HG03039 (cell line): ENCODE data around the gene KHDRBS2.
A peak's percentile ranks its signal among the peaks of the same experiment; 100 is the strongest.

Experiments used
- ATAC-seq: cut with Tn5 transposase; IDR thresholded peaks from one replicate; pipeline ENCODE4 v1.9.1; 2021; ENCODE audit warnings: mild to moderate bottlenecking, moderate library complexity; ENCODE audit not compliant: unreplicated experiment

KHDRBS2 gene

DNA sequence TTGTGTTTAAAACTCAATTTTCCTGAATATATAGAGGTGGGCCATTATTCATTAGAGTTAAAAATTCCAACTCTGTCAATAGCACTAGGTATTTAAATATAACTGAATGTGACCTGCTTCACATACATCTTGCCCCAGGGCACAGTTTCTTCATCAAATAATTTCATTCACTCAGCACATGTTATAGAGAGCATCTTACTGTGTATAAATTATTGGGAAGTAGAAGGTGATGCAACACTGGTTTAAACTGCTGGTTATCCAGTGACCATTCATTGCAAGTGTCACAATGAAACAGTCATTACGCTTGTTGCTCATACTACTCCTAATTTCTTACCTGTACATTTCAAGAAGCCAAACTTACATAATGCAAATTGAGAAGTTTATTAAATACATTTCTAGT, 93.4 kb downstream of the KHDRBS2 start:
- no peak for ATAC-seq

DNA sequence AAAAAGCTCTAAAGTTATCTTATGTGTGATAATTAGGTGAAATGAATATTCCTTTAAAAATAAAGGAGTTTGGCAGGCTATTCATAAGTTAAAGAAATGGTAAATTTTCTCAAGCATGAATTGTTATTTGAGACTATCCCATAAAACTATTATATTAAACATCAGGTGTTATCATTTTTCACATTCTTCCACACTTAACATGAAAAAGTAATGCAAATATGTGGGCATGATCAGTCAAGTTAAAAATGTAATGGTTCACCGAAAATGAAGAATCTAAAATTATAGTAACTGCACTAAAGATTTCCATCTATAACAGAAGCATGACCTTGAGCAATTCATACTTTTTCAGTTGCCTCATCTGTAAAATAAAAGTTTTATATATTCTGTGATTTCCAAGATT, 110.8 kb downstream of the KHDRBS2 start:
- ATAC-seq, result no peak

DNA sequence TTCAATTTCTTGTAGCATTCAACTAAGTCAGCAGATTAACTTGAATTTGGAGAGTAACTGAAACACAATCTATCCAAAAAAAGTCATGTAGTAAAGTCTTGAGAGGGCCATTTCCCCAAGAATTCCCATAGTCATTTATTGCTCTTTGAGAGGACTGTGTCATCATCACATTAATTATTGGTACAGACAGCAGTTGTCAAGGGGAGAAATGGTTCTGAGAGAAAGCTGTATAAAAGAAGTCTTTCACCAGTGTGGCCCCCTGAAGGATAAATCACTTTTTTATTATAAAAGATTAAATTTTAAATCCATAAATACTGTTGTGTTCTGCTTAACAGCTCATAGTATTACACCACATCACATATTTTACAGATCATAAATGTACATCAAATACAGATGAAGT, 111.5 kb downstream of the KHDRBS2 start:
- no peak for ATAC-seq

DNA sequence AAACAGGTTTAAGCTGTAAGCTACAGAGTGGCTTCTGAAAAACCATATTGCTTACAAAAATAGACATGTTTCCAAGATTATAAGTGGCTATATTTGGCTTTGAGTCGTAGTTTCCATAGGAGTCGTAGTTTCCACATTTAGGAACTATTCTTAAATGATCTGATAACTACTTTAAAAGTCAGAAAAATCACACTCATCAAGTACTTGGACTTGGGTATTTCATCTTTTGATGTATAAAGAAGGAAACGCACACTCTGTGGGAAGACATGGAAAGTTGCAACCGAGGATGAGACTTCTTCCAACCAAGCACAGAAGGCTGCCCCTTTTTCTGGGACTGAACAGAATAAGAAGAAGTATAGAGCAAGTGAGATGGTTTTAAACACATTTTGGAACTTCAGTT, 118.3 kb downstream of the KHDRBS2 start:
- no peak for ATAC-seq

DNA sequence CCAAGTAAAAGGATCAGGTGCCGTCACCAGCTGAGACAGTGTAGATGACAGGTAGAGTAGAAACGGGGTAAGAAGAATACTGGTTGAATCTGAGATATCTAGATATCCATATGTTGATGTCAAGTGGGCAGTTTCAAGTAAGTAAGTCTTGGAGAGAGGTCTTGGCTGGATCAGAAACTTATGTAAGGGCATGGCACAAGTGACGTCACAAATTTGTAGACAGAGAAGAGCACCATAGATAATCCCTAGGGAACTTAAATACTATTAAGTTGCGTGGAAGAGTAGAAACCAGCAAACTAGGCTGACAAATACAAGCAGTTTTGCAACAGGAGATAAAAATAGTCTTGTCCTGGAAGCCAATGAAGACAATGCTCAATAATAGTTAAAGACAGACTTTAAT, 123.2 kb downstream of the KHDRBS2 start:
- ATAC-seq, result no peak

DNA sequence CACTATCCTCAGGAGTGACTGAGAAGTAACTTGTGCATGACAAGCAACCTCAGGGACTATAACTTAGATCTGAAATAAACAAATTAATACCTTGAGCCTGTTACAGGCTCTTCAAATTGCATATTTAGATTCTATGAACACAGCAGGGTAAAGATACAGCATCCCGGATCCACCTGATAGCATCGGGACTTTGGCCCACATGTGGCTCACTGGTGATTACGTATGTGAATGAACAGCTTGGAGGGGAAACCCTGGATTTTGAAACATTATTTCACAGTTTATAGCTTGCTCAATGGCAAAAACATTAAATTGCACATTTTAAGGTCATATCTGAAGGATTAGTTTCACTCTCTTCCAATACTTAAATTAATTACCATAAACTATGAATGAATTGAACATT, 133.2 kb downstream of the KHDRBS2 start:
- ATAC-seq, result no peak

DNA sequence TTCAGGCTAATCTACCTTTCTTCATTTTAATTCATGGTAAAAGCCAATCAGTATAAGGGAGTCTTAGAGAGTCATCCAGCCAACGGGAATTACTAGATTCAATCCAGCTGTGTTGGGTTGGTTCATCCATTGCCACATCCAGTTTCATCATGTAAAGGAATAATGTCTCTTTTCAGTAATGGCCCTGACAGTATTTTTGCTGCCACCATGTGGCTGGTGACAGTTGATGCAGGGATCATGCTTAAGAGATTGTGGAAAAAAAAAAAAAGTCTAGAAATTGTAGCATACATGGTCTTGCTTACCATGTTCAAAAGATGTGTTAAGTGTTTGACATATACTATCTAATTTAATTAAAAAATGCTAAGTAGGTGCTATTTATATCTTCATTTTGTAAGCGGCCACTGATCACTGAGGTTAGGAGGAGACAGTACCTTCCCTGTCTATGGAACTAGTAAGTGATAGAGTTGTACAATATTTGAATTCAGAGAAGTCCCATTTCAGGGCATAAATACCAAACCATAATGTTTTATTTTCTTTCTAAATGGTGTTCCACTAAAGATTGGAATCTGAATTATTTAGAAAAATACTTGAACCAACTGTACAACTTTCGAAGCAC, 135.9 kb downstream of the KHDRBS2 start:
- ATAC-seq, result peak; percentile 79

DNA sequence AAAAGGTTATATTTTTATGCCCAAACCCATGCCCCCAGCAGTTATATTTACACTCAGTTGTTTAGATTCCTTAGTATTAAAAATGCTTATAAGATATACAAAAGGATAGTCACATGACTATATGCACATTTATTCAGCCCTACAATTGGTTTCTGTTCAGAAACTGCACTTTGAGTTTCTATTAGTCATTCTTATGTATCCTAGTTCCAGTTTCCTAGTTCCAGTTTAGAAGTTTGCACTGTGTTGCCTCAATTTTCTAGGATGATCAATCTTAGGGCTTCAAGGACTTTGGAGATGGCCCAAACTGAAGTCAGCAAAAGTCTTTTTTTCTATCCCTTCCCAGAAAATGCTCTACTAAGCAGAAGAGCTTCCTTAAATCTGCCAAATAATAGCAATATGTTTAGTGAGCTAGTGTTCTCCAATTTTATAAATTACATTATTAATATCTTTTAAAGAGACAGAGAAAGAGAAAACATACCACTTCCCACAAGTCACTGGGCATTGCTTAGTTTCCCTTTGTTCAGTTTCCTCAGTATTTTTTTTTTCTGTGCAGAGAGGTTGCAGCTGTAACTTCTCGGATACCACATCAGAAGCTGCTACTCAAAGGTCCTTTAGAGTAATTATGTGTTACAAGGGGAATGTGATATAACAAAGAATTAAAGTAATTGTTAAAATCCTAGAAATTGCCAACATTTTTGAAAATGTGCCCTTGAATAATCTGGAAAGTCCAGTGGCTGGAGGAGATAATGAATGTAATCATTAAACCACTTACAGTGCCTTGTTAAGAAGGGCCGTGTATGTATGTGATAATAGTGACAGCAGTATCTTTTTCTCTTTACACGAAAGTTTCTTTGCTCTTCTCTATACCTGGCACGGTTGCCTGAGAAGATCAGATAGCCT, 138.8 kb downstream of the KHDRBS2 start:
- no peak for ATAC-seq

DNA sequence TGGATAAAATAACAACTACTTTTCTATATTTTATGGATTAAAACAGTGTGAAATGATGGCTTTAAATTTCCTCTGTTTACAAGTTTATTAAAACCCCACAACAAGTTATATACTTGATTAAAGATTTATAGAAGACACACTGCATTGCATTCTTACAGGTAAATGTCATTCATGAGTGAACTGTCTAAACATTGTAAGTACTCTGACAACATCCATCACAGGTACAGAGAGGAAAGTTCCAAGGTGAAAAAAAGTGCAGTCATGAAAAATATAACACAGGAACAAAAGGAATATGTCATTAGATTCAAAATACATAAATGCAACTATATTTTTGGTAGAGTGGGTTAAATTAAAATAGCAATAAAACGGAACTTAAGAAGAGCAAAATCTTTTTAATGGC, 156.9 kb downstream of the KHDRBS2 start:
- ATAC-seq, result no peak

DNA sequence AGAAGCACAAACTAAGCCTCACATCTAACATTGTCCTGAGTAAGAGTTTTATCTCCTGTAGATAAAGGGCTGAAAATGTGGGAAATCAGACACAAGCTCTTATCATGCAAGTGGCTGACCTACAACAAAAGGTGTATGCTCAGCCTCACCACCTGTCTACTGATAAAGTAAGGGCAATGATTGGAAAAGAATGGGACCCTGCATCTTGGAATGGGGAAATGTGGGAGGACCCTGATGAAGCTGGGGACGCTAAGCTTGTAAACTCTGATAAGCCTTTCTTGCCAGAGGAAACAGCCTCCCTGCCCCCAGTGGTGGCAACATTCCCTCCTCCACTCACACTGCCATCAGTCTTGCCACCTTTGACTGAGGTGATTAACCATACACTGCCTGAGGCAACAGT, 166.6 kb downstream of the KHDRBS2 start:
- ATAC-seq, result no peak

DNA sequence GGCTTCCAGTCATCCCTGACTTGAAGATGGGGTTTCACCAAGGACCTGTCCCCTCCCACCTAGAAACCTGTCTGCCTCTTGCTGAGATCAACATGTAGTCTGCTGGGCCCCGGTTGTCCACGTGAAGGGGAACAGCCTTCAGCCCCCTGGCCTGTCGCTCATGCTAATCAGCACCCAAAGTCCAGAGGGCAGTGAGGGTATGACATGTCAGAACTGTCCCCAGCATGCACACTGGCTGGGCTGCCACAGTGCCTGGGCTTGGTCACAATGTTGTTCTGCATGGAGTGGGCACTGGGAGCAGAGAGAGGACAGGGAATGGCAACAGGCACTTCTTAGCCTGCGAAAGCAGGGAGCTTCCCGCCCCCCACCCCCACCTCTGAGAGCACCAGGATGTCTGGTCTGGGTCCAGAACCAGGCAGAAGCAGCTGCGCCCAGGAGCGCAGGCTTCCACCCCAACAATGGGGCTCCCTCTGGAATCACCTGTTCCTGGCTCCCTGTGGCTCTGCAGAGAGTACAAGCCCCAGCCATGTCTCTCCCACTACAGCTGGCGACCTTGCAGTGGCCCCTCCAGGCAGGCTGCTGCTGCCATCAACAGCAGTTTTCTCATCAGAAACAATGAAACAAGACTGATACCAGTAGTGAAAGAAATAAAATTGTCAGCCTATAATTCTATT, 182.7 kb downstream of the KHDRBS2 start:
- no peak for ATAC-seq

DNA sequence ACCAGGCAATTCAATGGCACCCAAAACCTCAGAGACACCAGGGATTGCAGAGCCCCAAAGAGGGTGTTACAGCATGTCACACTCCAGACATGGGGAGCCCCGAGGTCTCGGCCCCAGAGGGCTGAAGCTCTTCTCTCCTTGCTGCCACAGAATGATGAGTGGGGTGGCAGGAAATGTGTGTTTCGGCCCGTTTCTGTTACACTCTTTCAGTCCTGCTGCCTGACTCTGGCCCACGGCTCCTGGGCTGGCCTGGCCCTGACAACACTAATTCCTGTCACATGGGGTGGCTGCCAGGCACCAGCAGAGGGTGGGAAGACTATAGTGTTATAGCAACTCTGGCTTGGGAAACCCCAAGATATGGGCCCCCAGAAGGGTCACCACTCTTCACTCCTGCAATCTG, 183.6 kb downstream of the KHDRBS2 start:
- no peak for ATAC-seq

DNA sequence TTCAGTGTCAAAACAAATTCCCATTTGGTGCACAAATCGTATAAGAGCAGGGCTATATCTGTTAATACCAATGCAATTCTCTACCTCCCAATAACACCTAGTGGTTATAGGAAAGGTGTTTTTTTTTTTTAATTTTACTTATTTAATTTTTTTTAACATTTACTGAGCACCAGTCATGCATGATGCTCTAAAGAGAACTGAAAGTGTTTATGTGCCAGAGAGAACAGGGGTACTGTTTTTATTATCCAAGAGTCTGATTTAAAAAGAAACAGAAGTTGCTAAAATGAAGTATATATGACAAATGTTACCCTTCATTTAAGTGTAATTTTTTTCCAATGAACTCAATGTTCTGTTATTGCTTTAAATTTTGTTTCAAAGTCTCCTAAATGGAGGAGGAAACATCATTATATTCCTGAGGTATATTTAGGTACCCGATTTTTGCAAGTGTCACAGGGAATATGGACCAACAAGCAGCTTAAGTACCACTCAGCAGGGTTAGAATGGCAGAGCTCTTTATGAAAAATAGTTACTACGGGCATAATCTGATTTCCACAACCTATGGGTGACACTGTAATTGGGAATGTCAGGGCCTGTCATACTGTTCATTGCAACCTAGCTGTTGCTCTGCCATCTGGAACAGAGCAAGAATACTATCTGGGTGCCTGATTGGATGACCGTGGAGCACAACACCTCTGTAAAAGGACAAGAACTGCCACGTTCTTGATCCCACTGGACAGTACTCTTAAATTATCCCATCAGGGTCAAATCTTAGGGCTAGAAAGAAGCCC, 195.4 kb downstream of the KHDRBS2 start:
- ATAC-seq, result no peak

DNA sequence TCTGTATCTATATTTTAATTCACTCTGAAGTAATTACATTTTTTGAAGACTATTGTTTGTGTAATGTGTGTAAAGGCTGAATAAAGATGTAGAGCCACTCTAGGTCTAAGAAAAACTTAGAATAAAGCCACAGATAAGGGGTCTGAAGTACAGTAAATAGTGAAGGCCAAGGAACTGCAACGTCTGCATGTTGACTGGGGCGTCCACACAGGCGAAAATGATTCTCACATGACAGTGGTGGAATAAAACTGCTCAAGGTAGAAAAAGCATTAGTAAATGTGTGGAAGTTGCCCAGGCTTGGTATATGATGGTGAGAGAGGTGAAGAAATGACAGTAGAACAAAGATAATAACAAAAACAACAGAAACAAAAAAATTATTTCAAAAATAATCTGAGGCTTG, 196.2 kb downstream of the KHDRBS2 start:
- ATAC-seq, result no peak

DNA sequence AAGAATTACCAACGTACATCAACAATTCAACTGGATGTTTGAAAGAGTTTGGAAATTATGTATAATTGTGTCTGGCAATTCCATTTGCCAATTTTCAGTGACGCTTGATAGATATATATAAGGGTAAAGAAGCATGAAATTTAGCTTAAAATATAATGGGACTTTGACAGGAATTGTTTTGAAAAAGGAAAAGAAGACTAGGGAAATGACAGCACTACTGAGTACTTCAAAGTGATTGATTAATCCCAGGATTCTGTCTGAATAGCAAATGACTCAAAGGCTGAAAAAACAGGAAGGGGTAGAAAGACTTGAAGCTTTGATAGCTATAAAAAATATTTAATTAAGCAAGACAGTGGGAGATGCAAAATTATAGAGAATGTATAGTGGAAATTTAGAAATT, 200.0 kb downstream of the KHDRBS2 start:
- no peak for ATAC-seq

DNA sequence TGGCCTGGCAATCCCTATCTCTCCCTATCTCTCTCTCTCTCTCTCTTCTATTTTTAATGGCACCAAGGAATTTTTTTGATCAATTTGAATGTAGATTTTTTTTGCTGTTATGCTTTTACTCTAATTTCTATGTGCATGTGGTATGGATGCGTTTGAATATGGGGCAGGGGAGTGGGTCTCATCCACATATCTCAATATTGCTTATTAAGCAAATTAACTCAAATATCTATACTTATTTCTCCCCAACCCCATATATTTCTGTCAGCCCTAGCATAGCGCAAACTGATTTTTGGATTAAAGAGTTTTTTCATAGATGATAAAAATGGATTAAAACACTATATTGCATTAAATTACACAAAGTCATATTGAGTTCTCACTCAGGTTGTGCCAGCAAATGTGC, 210.2 kb downstream of the KHDRBS2 start:
- no peak for ATAC-seq

DNA sequence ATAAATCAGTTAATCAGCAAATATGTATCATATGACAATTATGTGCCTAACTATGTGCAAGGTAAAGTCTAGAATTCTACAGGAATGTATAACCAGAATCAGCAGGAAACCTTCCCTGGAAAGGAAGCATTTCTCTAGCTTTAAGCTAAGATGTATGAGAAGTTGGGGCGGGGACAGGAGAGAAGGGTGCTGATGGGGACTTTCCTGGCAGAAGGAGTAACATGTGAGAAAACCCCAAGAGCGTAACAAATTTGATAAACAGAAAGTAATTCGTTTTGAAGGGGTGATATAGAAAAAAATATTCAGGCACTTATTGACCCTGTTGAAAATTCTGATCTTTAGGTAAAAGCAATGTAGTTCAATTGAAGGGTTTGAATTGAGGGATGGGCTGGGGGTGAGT, 226.1 kb downstream of the KHDRBS2 start:
- no peak for ATAC-seq

DNA sequence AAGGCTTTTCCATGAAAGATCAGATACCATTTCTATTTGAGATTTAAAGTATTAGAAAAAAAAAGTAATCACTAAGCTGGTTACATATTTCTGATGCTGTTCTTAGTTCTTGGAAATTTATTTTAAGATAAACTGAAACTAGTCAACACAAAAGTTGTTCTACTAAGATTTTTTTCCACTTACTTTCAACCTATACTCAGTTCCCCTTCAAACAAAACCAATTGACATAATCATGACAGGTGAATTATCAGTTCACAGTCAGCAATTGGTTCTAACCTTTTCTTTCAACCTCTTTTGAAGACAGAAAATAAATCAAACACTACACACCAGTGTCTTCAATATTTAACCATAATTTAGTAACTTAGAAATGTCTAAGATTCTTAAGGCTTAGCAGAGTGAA, 228.7 kb downstream of the KHDRBS2 start:
- ATAC-seq, result no peak

DNA sequence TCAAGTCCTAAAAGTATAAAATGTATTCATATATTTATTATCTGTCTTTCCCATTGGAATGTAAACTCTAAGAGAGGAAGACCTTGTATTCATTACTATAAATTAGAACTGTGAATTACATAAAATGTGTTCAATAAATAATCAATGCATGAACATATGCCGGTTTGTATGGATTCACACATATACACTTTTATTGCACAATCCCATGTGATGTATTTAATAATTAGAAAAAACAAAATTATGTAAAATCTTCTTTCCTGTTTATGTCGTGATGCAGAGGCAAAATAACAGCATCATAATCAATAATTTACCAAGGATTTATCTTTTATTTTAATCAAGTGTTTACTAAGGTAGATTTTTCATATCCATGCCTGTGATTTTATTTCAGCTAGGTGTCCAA, 240.5 kb downstream of the KHDRBS2 start:
- no peak for ATAC-seq

DNA sequence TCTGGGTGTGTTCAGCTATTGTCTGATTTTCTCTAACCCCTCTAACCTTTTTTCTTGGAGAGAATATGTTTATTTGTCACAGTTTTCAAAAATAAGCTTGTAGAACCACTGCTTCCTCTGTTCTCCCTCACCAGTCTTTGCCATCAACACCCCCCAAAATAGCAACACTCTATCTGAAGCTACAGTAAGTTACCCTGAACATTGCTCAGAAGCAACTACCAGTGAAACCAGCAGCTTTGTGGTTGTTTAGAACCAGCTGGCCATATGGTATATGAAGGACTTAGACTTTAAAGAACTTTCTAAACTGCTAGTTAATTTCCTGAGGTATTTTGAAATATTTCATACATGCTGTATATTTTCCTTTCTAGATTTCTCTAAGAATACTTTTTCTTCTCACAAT, 242.9 kb downstream of the KHDRBS2 start:
- ATAC-seq, result no peak

DNA sequence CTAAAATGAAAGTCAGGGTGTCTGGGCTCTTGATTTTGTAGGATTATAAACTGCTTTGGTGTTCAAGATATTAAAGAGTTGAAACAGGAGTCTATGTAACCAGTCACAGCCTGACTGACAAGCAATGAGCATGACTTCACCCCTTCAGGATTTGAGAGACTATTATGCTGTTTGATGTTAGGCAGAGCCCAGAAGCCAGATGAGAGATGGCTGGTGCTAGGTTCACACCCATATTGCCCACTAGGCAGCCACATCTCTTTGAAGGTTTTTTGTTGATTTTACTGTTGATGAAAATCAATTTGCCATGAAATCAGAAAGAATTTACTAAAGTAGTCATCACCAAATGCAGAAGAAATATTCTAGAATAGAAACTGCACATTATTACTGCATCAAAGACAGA, 243.6 kb downstream of the KHDRBS2 start:
- no peak for ATAC-seq
